DMS 273 treated with DMSO at 0.1 percent for 48 hours (cell line): Measurements from ENCODE around the gene ERF.

Experiments used
- DNase-seq: peaks from one replicate; lab custom pipeline; 2025; lab: John Stamatoyannopoulos, UW

The ERF gene

DNA sequence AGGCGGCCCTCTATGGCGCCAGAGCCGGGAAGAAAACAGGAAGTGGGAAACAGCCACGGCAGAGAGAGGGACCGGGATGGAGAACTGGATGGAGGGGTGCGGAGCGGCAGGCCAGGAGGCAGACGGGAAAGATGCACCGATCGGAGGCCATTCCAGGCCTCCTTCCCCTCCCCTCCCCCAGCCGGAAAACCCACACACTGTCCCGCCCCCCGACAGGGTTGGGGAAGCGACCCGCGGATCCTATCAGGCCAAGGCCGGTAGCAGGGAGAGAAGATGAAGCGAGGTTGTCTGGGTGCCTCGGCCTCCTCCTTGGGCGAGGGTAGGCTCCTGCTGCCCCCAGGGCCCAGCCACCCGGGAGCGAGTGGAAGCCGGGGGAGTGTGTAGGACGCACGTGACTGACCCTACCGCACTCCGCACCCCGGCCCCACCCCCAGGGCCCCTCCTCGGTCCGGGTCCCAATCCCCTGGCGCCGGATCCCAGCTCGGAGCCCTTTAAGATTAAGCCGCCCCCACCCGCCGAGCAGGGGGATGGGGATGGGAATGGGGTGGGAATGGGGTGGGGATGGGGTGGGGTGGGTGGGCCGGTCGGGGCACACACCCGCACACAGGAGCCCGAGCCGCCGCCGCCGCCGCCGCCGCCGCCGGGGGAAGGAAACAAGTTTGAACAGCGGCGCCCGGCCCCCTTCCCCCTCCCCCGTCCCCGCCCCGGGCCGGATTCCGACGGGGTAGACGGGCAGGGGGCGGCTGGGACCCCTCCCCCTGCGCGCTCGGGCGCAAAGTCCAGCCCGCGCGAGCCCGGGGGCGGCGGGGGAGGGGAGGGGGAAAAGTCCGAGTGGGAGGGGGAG lies 1.5 kb downstream of the ERF start:
- DNase-seq, result no peak

DNA sequence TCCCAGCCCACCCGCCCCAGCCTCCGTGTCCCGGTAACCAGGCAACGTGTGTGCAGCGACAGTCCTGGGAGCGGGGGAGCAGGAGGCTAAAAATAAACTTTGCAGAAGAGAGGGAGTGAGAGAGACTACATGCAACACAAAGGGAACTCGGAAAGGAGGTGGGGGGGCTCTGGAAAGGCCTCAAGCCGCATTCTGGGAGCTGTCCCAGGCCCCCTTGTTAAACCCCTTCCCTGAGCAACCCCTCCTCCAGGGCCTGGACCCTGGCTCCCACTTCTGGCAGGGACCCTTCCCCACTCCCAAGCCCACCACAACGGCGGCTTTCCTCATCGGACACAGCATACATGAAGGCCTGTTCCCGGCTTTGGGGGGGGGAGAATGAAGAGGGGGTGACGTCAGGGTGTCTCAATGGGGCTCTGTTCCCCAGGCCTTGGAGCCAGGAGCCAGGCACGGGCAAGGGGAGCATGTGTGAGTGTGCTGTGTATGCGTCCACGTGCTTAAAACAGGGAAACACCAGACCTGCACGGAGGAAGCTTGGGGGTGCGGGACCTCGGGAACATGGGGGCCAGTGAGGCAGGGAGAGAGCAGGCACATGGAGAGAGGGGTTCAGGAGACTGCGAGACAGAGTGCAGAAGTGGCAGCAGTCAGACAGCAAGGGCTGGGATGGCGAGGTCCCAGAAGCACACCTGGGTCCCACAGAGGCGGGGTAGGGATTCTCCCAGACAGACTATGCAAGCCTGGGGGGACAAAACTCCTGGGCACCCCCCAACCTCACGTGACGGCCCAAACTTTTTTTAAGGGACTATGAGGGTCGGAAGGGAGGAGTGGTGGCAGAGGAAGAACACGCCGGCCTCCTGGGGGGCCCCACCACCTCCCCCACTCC lies 2.3 kb downstream of the ERF start:
- DNase-seq, result no peak

DNA sequence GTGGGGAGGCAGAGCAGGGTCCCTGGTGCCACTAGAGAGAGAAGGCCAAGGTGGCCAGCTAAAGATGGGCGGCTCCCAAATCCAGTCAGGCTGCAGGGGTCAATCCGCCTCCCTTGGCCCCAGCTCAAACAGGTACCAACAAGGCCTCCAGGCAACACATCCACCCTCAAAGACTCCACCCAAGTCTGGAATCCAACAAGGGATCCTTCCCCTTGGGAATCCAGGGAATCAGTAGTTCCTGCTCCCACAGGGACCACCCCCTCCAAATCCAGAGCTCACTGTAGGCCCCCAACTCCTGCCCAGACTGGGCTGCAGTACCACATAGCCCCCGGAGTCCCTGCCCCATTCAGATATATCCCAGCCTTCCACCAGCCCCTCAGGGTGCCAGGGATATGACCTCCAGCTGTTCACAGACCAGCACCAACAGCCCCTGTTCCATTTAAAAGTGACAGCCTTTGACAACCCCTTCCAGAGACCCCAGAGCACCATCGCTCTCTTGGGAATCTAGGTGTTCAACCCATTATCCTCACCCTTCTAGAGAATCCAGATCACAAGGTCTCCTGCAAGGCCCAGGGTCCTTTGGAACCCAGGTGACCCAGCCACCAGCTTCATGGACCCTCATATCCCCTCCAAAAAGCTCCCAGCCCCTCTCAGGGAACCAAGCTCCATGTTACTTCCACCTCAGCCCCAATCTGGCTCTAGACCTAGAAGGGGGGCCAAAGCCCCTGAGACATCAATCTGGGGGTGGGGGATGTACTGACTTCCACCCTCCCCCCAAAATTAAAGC lies 3.2 kb downstream of the ERF start:
- DNase-seq, result no peak

DNA sequence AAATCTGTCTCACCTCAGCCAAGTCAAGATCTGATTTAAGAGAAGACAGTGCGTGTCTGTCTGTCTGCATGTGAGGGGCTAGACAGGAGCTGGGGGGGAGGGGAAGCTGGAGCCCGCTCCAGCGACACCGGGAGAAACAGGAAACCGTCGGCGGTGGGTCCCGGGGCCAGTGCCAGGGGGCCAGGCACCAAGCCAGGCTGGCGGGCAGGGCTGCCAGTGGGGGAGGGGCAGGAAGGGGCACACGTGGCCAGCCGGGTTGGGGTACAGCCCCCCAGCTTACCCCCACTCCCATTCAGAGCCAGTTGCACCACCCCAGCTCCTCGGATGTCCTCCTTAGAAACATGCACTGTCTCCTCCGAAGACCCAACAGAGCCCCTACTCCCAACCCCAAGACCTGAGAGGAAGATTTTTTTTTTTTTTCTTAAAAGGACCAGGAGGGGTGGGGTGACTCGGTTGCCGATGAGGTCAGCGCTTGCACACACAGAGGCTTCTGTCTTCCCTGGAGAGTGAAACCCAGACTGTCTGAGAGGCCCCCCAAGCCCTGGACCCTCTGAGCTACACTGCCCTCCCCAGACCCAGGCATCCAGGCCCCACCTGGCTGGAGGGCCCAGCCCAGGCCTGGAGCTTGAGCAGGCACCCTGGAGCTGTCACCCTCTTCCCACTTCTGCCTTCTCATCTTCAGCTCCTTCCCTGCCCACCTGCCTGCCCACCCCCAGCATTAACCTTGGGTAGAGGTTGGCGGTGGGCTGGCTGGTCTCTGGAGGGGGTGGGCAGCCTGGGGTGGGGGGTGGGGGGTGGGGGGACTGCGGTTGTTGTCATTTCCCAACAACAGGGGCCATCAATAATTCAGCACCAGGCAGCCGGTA lies 4.0 kb downstream of the ERF start:
- no peak for DNase-seq

DNA sequence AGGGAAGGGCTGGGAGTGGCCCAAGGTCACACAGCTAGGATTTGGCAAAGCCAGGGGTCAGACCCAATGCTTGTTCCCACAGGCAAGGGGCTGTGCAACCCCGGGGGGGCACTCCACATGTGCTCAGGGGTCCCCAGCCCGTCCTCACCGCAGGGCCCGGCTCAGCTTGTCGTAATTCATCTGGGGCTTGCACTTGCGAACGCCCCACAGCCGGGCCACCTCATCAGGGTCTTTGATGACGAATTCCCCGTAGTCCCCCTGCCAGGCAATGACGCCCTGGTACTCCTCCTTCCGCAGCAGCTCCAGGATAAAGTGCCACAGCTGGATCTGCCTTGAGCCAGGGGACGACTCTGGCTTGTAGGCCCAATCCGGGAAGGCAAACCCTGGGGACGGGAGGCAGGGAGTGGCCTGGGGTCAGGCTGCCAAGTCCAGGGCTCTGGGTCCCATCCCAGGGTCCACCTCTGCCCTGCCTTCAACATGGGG lies 4.7 kb downstream of the ERF start:
- no peak for DNase-seq

DNA sequence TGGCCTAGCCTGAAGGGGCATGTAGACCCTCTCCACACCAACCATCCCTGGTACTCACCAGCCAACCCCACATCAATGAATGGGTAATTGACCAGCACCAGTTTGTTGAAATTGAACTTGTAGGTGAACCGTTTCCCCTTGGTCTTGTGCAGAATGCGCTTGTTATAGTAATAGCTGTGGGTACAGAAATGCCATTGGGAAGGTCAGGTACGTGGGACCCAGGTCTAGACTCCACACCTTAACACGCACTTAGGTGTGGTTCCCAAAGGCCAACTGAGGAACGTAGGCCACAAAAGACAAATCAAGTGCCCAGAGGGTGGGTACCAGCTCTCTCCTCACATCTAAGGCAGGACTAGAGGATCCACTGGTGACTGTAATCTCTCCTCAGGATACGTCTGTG lies 5.2 kb downstream of the ERF start:
- DNase-seq, result no peak

DNA sequence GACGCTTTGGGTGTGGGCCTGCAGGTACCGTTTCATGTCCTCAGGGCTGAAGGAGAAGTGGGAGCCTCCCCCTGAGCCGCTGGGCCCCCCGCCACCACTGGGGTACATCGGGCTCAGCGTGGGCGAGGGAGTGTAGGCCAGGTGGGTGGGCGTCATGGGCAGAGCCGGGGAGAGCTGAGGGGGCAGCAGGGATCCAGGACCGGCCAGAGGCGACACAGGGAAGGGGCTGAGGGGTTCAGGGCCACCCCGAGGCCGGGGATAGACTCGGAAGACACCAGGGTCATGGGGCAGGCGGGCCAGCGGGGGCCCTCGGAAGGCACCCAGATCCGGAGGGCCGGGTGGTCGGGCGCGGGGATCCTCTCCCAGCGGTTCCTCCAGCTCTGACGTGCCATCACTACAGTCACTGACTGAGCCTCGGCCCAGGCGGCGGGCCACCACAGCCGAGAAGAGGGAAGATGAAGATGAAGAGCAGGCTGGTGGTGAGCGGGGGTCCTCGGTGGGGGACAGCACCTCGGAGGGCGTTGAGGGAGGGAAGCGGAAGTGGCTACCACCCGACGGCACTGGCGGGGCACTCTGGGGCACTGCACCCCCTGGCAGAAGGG lies 5.7 kb downstream of the ERF start:
- DNase-seq, result no peak

DNA sequence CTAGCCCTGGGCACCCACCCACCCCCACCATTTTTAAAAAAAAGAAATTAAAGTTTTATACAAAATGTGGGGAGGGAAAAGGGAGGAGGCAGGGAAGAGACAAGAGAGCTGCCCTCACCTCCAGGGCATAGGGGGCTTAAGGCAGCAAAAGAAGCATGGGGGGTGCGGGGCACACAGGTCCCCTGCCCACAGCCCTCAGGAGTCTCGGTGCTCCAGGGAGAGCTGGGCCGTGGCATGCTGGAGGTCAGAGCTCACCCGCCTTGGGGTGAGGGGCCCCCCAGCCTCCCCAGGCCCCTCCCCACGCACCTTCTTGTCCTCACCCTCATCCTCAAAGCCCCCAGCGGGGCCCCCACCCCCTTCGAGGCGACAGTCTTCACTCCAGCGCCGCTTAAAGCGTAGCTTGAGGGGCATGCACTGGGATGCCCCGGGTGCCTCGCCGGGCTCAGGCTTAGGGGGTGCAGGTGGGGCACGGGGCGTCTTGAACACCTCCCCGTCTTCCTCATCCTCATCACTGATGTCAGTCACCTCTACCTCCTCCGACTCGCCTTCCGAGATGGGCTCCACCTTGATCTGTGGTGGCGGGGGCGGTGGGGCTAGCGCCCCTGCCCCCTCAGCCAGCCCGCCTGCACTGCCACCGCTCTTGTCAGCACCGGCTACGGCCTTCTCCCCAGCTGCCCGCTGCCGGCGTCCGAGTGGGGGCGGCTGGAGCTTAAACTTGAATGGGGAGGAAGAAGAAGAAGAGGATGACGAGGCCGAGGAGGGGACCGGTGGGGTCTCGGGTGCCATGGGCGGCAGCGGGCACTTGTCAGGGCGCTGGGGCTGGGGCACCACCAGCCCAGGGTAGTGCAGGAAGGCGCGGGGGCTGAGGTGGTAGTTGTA lies 6.4 kb downstream of the ERF start:
- no peak for DNase-seq

DNA sequence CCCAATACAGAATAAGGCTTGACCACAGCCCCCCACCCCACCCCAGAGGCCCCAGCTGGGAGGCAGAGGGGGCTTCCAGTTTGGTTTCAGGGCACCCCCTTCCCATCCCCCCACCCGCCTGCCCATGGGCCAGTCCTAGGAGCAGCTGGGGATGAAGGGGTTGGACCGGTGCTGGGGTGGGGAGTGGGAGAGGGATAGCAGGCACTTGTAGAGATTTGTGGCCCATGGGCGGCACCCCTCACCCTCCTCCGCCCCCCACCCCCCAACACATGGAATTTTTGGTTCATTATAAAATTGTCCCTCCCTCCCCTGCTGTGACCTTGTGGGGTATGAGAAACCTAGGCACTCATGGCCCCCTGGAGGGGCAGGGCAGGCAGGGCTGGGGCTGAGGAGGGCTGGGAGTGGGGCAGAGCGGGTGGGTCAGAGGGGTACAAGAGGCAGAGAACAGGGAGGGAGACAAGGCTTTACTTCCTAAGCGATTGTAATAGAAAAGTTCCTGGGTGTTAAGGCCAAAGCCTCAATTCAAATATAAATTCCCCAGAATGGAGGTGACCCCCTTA lies 7.2 kb downstream of the ERF start:
- no peak for DNase-seq

DNA sequence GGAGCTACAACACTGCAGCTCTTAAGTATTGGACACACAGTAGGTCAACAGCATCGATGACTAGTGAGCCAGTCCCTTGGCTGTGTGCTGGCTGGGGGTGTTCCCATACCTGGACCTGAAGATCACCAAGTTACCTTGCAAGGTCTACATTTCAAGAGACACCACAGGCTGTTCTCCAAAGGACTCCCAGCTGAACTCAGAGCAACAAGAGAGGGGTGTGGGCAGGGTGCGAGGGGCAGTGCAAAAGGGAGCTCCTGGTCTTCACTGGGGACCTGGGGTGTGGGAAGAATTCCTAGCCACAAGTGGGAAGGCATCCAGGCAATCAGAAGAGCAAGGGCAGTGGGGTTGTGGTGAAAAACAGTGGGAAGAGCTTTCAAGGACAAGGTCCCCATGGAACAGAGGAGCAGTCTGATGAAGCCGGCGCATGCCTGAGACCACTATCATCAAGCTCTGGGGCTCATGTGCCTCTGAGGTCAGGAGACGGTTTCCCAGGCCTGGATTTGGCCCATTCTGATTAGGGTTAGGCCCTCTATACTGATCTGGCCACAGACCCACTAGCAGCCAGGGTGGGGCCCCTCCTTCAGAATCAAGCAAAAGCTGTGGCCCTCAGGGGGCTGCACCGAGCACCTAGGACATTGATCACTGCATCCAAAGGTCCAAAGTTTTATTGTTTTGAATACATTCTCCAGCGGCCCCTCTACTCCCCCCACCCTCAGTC lies 7.8 kb downstream of the ERF start:
- no peak for DNase-seq

DNA sequence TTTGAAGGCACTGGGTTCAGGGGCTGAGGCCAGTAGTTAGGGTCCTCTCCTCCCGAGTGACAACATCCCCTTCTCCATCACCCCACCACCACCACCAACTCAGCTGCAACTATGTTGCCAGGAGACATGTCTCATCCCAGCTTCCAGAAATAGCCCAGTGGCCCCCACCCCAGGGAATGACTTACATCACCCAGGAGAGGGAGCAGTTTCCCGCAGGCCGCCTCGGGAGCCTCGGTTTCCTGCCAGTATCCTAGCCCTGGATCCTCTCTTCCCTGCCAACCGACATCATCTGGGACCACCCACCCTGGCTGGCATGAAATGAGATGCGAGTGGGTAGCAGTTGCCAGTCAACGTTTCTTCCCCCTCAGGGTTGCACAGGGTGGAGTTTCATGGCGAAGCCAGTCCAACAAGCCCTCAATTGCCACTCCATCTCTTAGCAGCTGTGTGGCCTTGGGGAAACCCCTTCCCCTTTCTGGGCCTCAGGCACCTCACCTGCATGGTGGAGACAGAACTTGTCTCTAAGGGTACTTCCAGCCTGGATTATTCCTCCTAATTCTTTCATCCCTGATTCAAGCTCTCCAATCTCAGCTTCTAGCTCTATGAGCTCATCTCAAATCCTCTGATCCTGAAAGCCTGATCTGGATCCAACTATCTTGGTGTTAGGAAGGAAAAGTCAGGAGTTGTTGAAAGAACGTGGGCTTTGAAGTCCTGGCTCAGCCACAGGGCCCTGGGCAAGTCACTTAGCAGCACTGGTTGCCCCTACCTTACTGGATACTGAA lies 8.6 kb downstream of the ERF start:
- DNase-seq, result peak; percentile 59

DNA sequence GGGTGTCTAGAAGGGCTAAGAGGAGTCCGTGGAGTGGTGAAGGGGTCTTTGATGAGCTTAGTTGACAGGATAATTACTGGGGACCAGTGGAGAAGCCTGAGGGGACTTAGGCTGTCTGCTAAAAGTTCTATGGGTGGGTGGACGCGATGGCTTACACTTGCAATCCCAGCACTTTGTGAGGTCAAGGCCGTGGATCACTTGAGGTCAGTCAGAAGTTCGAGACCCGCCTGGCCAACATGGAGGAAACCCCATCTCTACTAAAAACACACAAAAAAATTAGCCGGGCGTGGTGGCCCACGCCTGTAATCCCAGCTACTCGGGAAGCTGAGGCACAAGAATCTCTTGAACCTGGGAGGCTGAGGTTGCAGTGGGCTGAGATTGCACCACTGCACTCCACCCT lies 9.7 kb downstream of the ERF start:
- DNase-seq, result no peak

DNA sequence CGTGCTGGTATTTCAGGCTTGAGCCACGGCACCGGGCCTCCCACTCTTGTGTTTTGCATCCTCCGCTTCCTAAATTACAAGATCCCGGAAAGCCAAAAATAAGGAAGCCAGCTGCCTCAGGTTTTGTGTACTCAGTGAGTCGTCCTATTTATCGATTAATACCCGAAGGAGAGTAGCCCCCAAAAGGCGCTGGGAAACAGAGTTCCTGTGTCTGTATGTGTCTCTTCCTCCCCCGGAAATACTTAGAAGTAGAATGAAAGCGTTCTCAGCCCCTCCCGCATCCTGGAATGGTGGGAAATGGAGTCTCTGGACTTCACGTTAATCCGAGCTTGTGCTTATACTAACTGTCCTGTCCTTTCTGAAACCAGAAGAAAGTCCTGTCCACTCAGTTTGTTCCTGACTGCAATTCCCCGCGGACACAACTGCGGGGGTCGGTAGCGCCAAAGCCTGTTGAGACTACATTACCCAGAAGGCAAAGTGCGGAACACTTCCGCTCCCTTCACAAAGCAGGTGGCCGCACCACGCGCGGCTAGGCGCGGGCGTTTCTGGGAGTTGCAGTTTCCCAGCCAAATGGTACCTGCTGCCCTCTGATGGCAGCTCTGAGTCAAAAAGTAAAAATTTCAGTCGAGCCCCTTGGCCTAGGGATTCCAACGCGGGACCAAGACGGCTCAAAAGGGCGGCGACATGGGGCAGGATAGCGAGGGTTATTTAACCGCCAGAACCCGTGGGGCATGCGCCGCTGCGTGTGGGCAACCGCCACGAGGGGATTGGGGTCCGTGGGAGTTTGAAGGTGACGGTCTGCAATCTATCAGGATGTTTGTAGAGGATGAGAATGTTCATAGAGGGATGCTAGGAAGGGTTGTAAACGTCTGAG lies 10.3 kb downstream of the ERF start:
- peak; percentile 89 for DNase-seq

DNA sequence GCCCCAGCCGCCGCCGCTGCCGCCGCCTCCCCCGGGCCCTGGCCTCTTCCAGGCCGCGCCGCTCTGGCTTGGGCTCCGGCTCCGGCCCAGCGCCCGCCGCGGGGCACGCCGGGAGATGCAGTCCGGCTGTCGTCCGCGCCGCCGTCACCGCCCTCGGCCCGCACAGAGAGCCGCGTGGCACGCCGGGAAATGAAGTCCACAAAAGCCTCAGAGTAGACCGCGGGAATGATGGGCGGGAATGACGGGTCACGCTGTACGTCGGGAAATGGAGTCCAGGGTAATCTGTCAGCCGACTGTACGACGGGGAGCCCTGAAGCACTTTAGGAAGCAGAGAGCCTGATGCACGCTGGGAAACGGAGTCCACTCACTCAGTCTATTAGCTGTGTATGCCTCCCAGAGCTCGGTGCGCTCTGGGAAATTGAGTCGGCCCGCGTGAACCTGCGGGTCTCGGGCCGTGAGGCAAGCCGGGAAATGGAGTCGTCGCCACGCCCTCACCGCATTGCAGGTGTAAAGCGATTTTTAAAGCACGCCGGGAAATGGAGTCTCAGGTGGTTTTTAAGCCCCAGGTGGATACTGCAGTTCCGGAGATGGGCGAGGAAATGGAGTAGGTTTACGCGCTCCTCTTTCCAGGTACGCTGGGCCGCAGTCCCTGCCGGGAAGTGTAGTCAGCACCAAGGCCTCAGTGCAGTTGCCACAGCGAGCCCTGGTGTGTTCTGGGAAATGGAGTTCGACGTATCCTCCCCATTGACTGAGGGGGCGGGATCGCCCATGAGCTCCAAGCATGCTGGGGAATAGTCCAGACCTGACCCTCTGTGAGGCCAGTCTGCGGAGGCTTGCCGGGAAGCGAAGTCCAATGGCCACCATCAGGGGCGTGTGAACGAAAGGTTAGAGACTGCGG lies 12.2 kb downstream of the ERF start, which contains the start of gene GSK3A:
TSS of gene GSK3A (minus strand) at position 91 of the 898 bp plus-strand sequence. CDS start 137 bp downstream, outside the sequence.
- peak; percentile 99 for DNase-seq

DNA sequence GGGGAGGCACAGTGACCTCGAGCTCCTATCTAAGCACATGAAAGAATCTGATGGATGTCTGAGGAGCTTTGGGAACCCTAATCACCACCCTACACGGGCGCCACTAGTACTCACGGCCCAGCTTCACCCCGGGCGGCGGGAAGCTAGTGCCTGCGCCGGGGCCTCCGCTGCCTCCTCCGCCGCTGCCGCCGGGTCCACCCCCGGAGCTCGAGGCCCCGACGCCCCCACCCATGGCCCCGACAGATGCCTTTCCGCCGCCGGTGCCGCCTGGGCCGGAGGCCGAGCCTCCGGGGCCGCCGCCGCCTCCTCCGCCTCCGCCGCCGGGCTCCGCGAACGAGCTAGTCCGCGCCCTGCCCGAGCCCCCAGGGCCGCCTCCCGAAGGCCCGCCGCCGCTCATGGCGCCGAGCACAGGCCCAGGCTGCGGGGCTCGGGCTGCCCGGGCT lies 12.8 kb downstream of the ERF start:
- no peak for DNase-seq

DNA sequence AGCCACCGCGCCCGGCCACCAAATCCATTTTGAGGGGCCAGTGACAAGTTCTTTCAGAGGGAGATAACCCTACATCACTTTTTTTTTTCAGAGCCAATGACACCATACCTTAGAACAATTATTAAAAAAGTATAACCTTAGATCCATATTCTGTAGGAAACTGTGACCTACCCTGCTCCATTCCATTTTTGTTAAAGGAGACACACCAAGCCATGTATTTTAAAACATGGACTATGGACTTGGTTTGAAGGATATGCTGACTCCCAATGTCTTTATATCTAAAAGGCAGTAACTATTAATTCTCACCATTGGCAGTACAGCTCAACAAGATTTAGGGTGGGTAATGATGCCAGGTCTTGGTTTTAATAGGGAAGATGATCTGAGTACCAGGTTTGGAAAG lies 13.6 kb downstream of the ERF start:
- DNase-seq, result no peak
